Endodermal cell (in vitro differentiated cells): ENCODE data around the gene TNFRSF1B. TPM values are rescaled to one million over a fixed set of nuclear protein-coding genes. Genes with fewer than 3 reads are reported as not detected.

Experiments used
- DNase-seq: peaks from one replicate; pipeline ENCODE4 v3.0.0-alpha.2; 2017
- H3K27ac ChIP-seq: 2 replicates; pipeline ENCODE4 v1.5.1; 2013; ENCODE audit warnings: mild to moderate bottlenecking, low read depth, low read length, moderate library complexity
- H3K27me3 ChIP-seq: 2 replicates; pipeline ENCODE4 v1.6.1; 2013; ENCODE audit warnings: mild to moderate bottlenecking, low read length, moderate library complexity; ENCODE audit not compliant: insufficient read depth, control insufficient read depth, poor library complexity, severe bottlenecking
- H3K36me3 ChIP-seq: 2 replicates; pipeline ENCODE4 v1.7.0; 2013; ENCODE audit warnings: mild to moderate bottlenecking, low read length, moderate library complexity; ENCODE audit not compliant: control insufficient read depth, insufficient read depth
- H3K4me1 ChIP-seq: one replicate; pipeline ENCODE4 v1.7.0; 2013; ENCODE audit warnings: low read length; ENCODE audit not compliant: control insufficient read depth, insufficient read depth
- H3K4me3 ChIP-seq: 2 replicates; pipeline ENCODE4 v1.5.1; 2013; ENCODE audit warnings: mild to moderate bottlenecking, low read length, moderate library complexity
- H3K9ac ChIP-seq: 2 replicates; pipeline ENCODE4 v1.6.1; 2013; ENCODE audit warnings: mild to moderate bottlenecking, low read length, moderate library complexity; ENCODE audit not compliant: poor library complexity, severe bottlenecking; ENCODE audit errors: extremely low read depth
- H3K9me3 ChIP-seq: 2 replicates; pipeline ENCODE4 v1.6.1; 2013; ENCODE audit warnings: mild to moderate bottlenecking, low read length, moderate library complexity; ENCODE audit not compliant: control insufficient read depth
- H3K27ac Mint-ChIP-seq: 2 replicates; pipeline ENCODE4 v1.8.0; 2020; ENCODE audit warnings: mixed read lengths
- H3K27me3 Mint-ChIP-seq: 2 replicates; pipeline ENCODE4 v1.8.0; 2021; ENCODE audit warnings: mild to moderate bottlenecking, mixed read lengths; ENCODE audit not compliant: insufficient read depth
- H3K36me3 Mint-ChIP-seq: 2 replicates; pipeline ENCODE4 v1.8.0; 2020; ENCODE audit warnings: low read depth, mixed read lengths
- H3K4me1 Mint-ChIP-seq: 2 replicates; pipeline ENCODE4 v1.8.0; 2020; ENCODE audit warnings: mixed read lengths
- H3K4me3 Mint-ChIP-seq: 2 replicates; pipeline ENCODE4 v1.8.0; 2020; ENCODE audit warnings: mild to moderate bottlenecking, moderate library complexity, mixed read lengths
- H3K9me3 Mint-ChIP-seq: 2 replicates; pipeline ENCODE4 v1.8.0; 2020; ENCODE audit warnings: mild to moderate bottlenecking, mixed read lengths
- WGBS, 2 experiments: methylation state at CpG; one replicate each; pipeline versions ENCODE4 v1.1.5 to v1.1.7; 2013; ENCODE audit warnings: missing lambda C conversion rate in 2 of 2, mixed read lengths in 1 of 2; ENCODE audit not compliant: insufficient coverage in 1 of 2, insufficient read length in 1 of 2; 5-methylcytosine and 5-hydroxymethylcytosine counted together
- total RNA-seq, 2 donors: library from RNA; stranded (reverse); fragmentation: NEBNext Ultra II Directional in 1 of 2; extraction: Animal tissue kit (Norgen Biotek cat#: 25700) in 1 of 2; gene quantifications; 2 replicates in 1 of 2; 3 replicates in 1 of 2; pipeline ENCODE4 v1.2.1, GENCODE V29; 2021
- TF ChIP-seq, protein P1 (sequence below): fragments of 200-600 bp; sonication (generic); conservative IDR thresholded peaks from 2 replicates; pipeline ENCODE4 v1.5.0; 2021; ENCODE audit warnings: antibody characterized with exemption, mild to moderate bottlenecking

Gene TNFRSF1B
- total RNA-seq, 2 donors from 2014 or later: 0.24 to 0.40 TPM

- TF ChIP-seq, protein P1, sequence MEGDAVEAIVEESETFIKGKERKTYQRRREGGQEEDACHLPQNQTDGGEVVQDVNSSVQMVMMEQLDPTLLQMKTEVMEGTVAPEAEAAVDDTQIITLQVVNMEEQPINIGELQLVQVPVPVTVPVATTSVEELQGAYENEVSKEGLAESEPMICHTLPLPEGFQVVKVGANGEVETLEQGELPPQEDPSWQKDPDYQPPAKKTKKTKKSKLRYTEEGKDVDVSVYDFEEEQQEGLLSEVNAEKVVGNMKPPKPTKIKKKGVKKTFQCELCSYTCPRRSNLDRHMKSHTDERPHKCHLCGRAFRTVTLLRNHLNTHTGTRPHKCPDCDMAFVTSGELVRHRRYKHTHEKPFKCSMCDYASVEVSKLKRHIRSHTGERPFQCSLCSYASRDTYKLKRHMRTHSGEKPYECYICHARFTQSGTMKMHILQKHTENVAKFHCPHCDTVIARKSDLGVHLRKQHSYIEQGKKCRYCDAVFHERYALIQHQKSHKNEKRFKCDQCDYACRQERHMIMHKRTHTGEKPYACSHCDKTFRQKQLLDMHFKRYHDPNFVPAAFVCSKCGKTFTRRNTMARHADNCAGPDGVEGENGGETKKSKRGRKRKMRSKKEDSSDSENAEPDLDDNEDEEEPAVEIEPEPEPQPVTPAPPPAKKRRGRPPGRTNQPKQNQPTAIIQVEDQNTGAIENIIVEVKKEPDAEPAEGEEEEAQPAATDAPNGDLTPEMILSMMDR: no peak
- no peak overlapping the region for H3K27ac ChIP-seq
- Mint-ChIP-seq H3K27me3 (peaks cover 30% of the 10 kb centered on the region), H3K27ac (no peak overlapping the region), H3K9me3 (no peaks in the 10 kb centered on the region), H3K4me1 (peaks cover 8% of the 10 kb centered on the region), H3K4me3 (no peak overlapping the region), H3K36me3 (no peaks in the 10 kb centered on the region)
- H3K27me3 ChIP-seq: peaks cover 16% of the 10 kb centered on the region
- H3K36me3 ChIP-seq: no peaks in the 10 kb centered on the region
- no peak for DNase-seq
- WGBS, 2 experiments: 92 to 98% methylated on average over 8 to 11 of the region's 11 CpGs
- H3K9ac ChIP-seq: no peak overlapping the region
- H3K9me3 ChIP-seq: no peaks in the 10 kb centered on the region
- no peak overlapping the region for H3K4me3 ChIP-seq
- peaks cover 6% of the 10 kb centered on the region for H3K4me1 ChIP-seq
These were observed 4.2 kb upstream of the TNFRSF1B start for GRCh38 chr1:12162459-12163137.

DNA sequence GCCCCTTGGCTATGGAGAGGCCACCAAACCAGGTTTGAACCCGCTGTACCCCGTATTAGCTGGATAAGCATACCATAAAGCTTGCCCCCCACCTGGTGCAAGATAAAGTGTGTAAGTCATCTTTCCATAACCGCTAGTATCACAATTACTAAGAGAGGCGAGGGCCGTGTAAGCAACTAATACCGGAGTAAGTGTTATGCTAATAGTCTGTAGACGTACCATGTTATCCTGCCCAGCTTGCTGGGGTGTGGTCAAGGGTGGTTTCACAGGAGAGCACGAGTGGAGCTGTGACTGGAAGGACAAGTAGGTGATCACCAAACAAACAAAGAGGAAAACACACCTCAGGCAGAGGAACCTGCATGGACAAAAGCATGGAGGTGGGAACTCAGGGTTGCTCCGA lies 3.6 kb upstream of the TNFRSF1B start:
- no peak overlapping the region for H3K27ac ChIP-seq
- H3K4me3 Mint-ChIP-seq: no peak overlapping the region
- H3K36me3 ChIP-seq: no peaks in the 10 kb centered on the region
- no peaks in the 10 kb centered on the region for H3K36me3 Mint-ChIP-seq
- DNase-seq: no peak
- peaks cover 22% of the 10 kb centered on the region for H3K27me3 ChIP-seq
- H3K27ac Mint-ChIP-seq: no peak overlapping the region
- TF ChIP-seq, protein P1: no peak
- no peaks in the 10 kb centered on the region for H3K9me3 ChIP-seq
- WGBS, 2 experiments: 90 to 92% methylated on average over 8 to 9 of the region's 9 CpGs
- H3K4me1 ChIP-seq: peaks cover 6% of the 10 kb centered on the region
- H3K9me3 Mint-ChIP-seq: no peaks in the 10 kb centered on the region
- H3K4me1 Mint-ChIP-seq: peaks cover 8% of the 10 kb centered on the region
- no peak overlapping the region for H3K4me3 ChIP-seq
- H3K9ac ChIP-seq: no peak overlapping the region
- peaks cover 36% of the 10 kb centered on the region for H3K27me3 Mint-ChIP-seq

GRCh38 chr1:12164210-12164609 lies 2.6 kb upstream of the TNFRSF1B start:
- Histone ChIP-seq H3K4me1 (no peaks in the 10 kb centered on the region), H3K27me3 (peaks cover 32% of the 10 kb centered on the region), H3K9ac (no peak overlapping the region), H3K4me3 (no peak overlapping the region), H3K27ac (no peak overlapping the region), H3K36me3 (no peaks in the 10 kb centered on the region), H3K9me3 (no peaks in the 10 kb centered on the region)
- no peaks in the 10 kb centered on the region for H3K36me3 Mint-ChIP-seq
- H3K27me3 Mint-ChIP-seq: peaks cover 46% of the 10 kb centered on the region
- H3K27ac Mint-ChIP-seq: no peak overlapping the region
- TF ChIP-seq, protein P1: no peak
- peaks cover 7% of the 10 kb centered on the region for H3K4me1 Mint-ChIP-seq
- no peak overlapping the region for H3K4me3 Mint-ChIP-seq
- no peaks in the 10 kb centered on the region for H3K9me3 Mint-ChIP-seq
- DNase-seq: no peak
- WGBS, 2 experiments: 89 to 94% methylated on average over 3 to 5 of the region's 5 CpGs
